ENCODE data around the gene PKN3.
"Not testable (repeated sequence)": the region's sequence is repeated elsewhere in the genome, so short reads cannot be mapped to it uniquely, and the experiment has no call there.

The PKN3 gene

GRCh38 chr9:128690684-128691034 lies 11.6 kb upstream of the PKN3 start:
- DNase-seq = no peak

GRCh38 chr9:128693738-128694137 lies 8.6 kb upstream of the PKN3 start:
- not testable (repeated sequence) for DNase-seq

GRCh38 chr9:128694344-128694743 lies 8.0 kb upstream of the PKN3 start:
- no peak for DNase-seq

DNA sequence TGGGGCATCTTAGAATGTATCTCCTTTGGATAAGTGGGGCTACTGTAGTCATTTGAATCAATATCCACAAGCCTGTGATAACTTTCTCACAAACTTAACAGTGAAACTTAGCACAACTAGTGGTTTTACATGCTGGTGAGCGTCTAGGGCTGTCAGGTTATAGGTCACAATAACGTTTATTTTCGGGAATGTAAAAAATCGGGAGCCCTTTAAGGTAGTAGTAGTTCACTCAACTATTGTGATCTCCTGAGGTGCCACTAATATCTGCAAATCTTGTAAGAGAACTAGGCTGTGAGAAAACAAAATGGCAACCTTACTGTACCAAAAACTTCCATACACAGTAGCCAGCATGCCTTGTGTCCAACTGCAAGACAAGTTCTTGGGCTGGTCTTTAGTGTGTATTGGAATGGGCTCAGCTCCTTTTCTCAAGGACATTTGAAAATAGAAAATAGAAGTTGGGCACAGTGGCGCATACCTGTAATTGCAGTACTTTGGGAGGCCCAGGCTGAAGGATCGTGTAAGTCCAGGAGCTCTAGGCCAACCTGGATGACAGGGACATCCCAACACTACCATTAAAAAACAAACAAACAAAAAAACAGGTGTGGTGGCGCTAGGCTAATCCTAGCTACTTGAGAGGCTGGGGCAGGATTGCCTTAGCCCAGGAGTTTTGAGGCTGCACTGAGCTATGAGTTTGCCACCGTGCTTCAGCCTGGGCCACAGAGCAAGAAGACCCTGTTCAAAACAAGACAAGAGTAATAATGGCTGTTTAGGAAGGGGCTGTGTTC lies 5.2 kb upstream of the PKN3 start:
- DNase-seq = no peak

DNA sequence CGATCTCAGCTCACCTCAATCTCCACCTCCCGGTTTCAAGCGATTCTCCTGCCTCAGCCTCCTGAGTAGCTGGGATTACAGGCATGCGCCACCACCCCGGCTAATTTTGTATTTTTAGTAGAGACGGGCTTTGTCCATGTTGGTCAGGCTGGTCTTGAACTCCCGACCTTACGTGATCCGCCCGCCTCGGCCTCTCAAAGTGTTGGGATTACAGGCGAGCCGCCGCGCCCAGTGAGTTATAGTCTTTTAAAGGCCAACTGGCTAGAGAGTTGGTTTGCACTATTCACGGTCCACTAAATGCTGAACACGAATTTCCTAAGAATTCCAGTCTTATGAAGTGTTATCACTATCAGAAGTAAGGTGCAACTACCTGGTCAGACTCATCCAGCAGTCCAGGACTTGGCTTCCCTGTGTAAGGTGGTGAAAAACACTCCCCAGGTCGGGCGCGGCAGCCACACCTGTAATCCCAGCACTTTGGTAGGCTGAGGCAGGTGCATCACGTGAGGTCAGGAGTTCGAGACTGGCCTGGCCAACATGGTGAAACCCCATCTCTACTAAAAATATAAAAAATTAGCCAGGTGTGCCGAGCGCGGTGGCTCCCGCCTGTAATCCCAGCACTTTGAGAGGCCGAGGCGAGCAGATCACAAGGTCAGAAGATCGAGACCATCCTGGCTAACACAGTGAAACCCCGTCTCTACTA lies 3.1 kb upstream of the PKN3 start:
- DNase-seq = not testable (repeated sequence)

DNA sequence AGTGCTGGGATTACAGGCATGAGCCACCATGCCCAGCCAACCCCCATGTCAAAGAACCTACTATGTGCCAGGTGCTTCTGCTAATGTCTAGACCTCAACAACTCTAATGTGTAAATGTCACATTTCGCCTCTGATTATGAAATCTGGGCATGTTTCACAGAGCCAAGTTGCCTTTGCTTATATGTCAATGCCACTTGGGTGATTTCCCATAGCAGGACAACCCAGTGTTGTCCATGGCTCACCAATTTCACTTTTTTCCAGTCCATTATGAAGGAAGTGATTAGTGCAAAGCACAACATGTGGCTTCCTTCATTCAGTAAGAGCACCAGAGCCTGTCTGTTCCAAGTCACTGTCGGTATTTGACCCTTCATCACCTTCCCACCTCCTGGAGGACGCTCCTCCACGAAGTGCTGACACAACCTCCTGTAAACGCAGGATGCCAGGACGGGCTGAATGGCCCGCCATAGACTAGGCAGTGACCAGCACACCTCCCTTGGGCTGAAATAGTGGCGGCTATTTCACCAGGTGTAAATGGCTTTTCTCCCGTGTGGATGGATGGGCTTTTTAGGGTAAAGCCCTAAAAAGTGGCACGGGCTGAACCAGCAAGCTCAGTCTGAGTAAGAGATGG lies 962 bp upstream of the PKN3 start:
- no peak for DNase-seq

DNA sequence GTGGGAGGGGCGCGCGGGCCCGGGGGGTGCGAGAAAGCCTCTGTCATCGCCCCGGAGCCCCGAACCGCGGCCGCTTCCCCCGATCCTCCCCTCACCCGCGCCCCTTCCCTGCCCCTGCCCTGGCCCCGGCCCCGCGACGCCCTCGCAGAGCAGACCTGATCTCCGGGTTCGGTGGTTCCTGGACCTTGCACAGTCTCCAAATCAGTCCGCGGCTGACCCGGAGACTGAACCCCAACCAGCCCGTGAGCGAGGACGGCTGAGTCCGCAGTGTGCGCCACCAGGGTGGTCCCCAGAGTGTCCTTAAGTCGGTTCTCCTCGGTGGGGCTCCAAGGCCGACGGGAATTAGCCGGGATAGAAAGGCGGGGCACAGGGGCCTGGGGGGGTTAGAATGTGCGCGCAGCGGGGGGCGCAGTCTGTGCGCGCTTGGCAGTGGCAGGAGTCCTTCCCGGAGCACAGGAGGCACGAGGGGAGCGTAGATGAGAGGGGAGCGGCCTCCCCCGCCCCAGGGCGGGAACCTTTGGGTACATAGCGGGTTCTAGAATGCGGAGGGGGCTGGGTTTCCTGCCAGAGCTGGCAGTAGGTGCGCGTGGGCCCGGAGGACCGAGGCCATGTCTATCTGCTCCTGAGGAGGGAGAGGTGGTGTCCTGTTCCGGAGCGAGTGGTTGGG lies 779 bp downstream of the PKN3 start:
- peak in 2 of 56 donors; percentile 14 to 21 for DNase-seq

- no peak for DNase-seq
Measured at GRCh38 chr9:128703616-128704355, 1.5 kb downstream of the PKN3 start.

DNA sequence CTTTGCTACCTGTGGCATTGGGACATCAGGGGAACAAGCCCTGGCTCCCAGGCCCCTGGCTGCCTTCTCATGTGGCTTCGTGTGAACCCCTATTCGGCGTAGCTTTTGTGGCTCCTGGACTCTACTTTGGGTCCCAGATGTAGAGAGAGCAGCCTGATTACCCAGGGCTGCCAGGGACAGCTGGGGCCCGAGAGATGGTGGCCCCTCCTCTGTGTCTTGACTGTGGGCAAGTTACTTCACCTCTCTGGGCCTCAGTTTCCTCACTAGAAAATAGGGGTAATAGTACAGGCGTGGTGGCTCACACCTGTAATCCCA lies 2.0 kb downstream of the PKN3 start:
- no peak for DNase-seq

GRCh38 chr9:128705051-128705965 lies 3.0 kb downstream of the PKN3 start:
- DNase-seq = no peak

DNA sequence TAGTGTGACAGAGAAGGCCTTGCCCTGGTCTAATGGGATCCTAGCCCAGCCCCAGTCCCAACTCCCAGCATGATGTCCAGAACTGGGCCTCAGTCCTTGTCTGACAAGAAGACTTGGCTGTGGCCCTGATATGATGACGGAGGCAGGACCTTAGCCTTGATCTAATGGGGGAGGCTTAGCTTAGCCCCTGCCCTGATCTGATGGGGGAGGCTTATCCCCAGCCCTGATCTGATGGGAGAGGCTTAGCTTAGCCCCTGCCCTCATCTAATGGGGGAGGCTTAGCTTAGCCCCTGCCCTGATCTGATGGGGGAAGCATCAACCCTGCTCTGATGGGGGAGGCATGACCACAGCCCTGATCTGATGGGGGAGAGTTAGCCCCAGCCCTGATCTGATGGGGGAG lies 3.7 kb downstream of the PKN3 start:
- DNase-seq = no peak

GRCh38 chr9:128706671-128707381 lies 4.5 kb downstream of the PKN3 start:
- DNase-seq = no peak

DNA sequence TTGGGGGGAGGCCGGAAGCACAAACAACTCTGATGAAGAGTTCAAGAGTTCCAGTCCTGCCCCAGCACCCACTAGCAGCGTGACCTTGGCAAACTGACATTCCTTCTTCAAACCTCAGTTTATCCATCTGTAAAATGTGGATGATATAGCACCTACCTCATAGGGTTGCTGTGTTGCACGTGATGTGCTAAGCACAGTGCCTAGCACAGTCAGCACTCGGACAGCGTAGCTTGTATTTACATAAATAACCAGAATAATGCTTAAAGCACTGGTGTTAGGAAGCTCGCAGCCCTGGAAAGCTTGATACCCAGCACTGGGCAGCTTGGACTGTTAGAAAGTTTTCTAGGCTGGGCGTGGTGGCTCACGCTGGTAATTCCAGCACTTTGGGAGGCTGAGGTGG lies 5.1 kb downstream of the PKN3 start:
- DNase-seq = no peak

DNA sequence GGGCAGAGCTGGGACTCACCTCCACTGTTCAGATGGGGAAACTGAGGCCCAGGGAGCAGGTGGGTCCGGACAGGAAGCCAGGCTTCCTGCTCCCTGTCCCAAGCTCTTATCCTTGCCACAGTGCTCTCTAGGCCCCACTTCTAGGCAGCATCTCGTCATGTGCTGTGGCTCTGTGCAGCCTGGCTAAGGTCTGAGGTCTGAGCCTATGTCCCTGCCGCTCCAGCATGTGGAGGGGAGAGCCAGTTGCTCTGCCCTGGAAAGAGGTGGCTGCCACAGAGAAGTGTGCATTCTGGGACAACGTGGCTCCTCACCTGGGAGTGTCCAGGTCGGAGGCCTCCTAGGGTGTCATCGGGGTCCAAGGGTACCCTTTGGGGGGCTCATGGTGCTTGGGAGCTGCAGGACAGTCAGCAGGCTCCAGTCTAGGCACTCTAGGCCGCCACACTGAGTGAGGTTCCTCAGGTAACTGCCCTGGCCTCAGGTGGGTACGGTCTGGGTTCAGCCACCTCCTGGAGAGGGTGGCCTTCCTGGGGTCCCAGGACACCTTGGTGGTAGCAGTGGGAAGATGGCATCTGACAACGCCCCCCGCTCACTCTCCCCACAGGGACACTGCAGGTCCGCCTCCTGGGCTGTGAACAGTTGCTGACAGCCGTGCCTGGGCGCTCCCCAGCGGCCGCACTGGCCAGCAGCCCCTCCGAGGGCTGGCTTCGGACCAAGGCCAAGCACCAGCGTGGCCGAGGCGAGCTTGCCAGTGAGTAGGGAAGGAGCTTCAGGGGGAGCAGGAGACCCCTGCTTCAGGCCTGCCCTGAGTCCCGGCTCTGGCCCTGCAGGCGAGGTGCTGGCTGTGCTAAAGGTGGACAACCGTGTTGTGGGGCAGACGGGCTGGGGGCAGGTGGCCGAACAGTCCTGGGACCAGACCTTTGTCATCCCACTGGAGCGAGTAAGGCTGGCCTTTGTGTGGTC lies 10.4 kb downstream of the PKN3 start:
- DNase-seq = no peak

GRCh38 chr9:128713411-128713780 lies 11.1 kb downstream of the PKN3 start:
- no peak for DNase-seq

DNA sequence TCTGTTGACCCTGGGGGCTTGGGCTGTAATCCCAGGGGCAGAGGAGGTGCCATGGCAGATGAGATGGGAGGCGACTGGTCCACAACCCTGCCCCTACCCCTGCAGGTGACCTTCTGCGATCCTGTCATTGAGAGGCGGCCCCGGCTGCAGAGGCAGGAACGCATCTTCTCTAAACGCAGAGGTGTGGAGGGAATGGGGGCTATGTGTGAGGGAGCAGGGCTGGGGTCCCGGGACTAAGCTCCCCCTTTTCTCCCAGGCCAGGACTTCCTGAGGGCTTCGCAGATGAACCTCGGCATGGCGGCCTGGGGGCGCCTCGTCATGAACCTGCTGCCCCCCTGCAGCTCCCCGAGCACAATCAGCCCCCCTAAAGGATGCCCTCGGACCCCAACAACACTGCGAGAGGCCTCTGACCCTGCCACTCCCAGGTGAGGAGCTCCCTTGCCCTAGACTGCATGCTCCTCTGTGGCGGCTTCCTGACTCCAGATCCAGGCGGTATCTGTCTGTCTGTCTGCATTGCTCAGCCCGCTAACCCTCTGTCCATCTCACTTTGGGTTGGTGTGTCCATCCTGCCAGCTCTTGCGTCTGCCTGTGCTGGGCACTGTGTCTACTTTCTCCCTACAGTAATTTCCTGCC lies 11.8 kb downstream of the PKN3 start:
- no peak for DNase-seq

GRCh38 chr9:128714586-128715435 lies 12.5 kb downstream of the PKN3 start:
- DNase-seq = no peak
